GM12873 (cell line): Measurements from ENCODE around the gene ADNP.

Source experiments
- TF ChIP-seq, protein P1 (sequence below): IDR thresholded peaks from 2 replicates; pipeline ENCODE4 v1.5.1; 2012; ENCODE audit warnings: low read depth, mild to moderate bottlenecking, moderate library complexity, low read length, control low read depth; ENCODE audit not compliant: insufficient read depth; ENCODE audit errors: missing control alignments

ADNP gene

DNA sequence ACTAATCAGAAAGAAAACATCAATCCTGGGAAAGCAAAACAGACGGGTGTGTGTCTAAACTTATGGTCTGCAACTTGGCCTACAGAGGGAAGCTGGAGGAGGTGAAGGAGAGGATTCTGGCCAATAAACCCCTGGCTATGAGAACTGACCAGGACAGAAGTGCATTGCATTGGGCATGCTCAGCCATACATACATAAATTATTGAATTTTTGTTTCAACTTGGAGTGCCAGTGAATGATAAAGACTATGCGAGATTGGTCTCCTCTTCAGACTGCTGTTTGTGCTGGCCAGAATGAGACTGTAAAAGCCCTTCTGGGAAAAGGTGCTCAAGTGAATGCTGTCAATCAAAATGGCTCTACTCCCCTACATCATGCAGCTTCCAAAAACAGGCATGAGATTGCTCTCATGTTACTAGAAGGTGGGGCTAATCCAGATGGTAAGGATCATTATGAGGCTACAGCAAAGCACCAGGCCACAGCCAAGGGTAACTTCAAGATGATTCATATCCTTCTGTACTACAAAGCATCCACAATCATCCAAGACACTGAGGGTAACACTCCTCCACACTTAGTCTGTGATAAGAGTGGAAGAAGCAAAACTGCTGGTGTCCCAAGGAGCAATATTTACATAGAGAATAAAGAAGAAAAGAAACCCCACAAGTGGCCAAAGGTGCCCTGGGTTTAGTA lies 17.4 kb downstream of the ADNP start:
- TF ChIP-seq, protein P1, sequence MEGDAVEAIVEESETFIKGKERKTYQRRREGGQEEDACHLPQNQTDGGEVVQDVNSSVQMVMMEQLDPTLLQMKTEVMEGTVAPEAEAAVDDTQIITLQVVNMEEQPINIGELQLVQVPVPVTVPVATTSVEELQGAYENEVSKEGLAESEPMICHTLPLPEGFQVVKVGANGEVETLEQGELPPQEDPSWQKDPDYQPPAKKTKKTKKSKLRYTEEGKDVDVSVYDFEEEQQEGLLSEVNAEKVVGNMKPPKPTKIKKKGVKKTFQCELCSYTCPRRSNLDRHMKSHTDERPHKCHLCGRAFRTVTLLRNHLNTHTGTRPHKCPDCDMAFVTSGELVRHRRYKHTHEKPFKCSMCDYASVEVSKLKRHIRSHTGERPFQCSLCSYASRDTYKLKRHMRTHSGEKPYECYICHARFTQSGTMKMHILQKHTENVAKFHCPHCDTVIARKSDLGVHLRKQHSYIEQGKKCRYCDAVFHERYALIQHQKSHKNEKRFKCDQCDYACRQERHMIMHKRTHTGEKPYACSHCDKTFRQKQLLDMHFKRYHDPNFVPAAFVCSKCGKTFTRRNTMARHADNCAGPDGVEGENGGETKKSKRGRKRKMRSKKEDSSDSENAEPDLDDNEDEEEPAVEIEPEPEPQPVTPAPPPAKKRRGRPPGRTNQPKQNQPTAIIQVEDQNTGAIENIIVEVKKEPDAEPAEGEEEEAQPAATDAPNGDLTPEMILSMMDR, result no peak

- TF ChIP-seq, protein P1, result no peak
Observed at GRCh38 chr20:50911716-50912115, 19.5 kb downstream of the ADNP start.

DNA sequence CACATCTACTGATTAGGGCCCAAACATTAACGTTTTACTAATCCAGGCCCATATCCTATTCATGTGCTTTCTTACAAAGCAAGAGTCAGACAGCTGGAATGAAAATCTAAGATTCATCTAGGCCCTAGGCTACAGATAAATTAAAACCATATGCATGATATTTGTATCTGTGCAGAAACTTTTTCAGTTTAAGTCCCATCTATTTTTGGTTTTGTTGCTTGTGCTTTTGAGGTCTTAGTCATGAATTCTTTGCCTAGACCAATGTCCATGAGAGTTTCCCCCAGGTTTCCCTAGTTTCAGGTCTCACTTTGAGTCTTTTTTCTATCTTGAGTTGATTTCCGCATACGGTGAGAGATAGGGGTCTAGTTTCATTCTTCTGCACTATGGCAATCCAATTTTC lies 20.2 kb downstream of the ADNP start:
- TF ChIP-seq, protein P1, result no peak

GRCh38 chr20:50909413-50909812 lies 21.8 kb downstream of the ADNP start:
- TF ChIP-seq, protein P1, result no peak

GRCh38 chr20:50904067-50904570 lies 27.1 kb downstream of the ADNP start:
- TF ChIP-seq, protein P1, result no peak

- TF ChIP-seq, protein P1, result no peak
Observed at GRCh38 chr20:50903353-50904051, 27.7 kb downstream of the ADNP start.

GRCh38 chr20:50901301-50901700 lies 29.9 kb downstream of the ADNP start:
- TF ChIP-seq, protein P1, result no peak
